ENCODE results near the gene BOLA1. TPM values are rescaled to one million over a fixed set of nuclear protein-coding genes. Genes with fewer than 3 reads are reported as not detected.

Gene BOLA1, protein sequence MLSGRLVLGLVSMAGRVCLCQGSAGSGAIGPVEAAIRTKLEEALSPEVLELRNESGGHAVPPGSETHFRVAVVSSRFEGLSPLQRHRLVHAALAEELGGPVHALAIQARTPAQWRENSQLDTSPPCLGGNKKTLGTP
- 10 to 100 TPM in 1 of 2 donors, 1 to 10 TPM in 1; 5.9 to 10.7 TPM for total RNA-seq

DNA sequence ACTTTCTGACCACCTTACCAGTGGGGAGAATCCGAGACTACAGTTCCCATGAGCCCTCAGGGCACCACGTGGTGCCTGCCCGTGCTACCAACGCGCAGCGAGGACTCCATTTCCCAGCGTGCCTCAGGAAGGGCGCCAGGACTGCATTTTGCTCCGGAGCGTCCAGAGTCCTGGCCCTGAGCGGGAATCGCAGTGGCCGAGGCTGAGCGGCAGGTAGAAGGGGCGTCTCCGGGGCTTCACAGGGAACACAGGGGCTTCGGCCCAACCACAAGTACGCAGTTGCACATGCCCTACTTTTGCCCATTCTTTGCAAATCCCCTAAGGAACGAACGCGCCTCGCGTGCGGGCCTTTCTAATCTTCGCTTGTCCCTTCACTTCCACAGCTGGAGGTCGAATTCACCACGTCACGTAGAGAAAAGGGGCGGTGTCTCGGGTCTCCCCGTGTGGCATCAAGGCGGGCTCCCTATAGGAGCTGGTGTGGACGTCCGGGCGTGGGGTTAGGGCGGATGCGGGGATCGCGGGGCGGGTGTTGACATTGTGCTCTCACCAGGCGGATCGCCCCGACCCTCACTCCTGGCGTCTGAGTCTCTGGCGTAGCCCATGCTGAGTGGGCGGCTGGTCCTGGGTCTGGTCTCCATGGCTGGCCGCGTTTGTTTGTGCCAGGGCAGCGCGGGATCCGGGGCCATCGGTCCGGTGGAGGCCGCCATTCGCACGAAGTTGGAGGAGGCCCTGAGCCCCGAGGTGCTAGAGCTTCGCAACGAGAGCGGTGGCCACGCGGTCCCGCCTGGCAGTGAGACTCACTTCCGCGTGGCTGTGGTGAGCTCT is at the start of gene BOLA1:
BOLA1 (plus strand) TSS at position 109 of the 825 bp plus-strand sequence; CDS start at position 601, 492 bp downstream.

DNA sequence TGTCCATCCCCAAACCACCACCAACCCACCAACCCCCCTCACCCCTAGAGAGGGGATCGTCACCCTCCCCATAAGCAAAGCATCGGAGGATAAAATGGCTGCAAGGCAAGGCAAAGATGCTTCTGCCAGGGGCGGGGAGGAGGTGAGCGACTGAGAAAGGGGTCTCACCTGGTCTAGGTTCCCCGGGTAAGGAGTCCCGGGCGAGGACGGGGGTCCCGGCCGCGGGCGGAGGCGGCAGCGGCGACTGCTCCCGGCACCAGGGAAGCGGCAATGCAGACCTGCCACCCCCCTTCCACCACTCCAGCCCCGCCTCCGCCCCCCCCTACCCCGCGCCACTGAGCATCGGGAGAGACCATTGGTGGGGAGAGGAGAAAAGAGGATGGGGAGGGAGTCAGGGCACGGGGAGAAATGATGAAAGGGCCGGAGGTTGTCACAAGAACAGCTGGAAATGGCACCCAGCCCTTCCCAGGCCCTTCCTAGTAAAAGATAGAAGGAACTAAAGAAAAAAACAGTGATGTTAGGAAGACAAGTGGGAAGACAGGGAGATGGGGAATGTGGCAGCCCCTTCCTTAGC is 18.3 kb downstream of the BOLA1 start, which contains the start of gene SV2A:
SV2A (minus strand) TSS at position 274 of the 574 bp plus-strand sequence. CDS start 4,004 bp downstream, outside the sequence.

DNA sequence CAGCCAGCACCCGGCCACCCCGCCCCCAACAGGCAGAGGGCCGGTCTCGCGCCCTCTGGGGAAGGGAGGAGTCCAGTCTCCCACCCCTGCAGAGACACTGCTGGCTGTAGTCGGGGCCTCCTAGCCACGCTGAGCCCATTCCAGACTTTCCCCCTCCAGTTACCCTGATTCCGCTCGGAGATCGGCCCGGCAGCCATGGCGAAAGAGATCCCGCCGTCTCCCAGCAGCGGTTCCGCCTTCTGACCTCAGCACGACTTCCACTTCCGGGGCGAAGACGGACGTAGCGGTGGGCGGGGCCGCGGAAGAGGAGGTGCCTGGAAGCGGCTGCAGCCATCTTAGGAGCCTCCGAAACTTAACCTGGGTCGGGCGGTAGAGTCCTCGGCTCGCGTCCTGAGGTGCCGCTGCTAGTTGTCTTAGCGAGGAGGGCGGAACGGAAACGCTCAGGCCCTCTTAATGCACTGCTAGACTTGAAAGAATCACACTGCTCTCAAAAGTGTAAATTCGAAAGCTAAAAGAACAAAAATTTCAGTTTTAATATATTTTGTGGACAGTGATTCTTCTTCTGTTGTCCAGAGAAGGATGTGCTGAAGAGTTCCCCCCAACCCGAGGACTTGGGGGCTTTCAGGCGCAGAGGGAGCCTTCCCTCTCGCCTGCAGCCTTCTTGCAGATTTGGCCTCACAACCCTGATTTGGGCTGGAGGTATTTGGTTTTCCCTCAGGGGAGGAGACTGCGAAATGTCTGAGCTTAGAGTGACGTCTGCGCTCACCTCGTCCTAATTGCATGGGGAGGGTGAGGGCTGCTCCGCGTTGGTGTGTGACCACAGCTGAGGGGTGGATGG is 28.4 kb downstream of the BOLA1 start, which contains the start of gene SF3B4:
SF3B4 (minus strand) TSS at position 241 of the 838 bp plus-strand sequence; CDS start at position 197, 44 bp downstream.

DNA sequence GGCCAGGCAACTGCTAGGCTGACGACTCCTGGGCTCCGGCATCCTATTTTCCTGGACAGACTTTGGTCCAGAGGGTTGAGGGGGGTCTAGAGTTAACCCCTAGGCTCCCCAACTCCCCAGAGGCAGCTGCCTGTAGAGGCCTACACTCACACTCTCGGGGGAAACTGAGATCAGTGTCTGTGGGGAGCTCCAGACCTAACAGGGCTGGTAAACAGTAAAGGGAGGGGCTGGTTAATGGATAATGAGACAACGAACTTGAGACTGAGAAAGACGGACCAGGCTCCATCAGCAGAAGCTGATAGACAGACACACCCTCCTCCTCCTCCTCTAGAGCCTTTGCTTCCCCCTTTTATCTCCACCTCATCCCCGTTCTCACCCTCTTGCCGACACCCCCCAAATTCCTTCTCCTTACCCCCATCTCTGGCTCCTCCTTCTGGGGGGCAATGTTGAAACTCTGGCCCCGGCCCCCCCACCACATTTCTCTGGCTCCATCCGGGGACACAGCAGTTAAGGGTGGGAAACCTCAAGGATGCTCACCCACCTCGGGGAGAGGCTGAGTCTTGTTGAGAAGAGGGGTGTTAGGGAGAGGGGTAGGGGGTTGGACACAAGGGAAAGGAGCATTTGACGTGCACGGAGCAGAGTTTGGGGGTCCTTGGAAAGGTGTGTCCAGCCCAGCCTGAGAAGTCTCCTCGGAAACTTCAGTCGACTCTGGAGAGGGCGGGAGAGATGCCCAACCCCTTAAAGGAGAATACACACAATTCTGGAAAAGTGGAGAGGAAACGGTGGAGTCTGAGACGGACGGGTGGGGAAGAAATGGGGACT is 37.0 kb downstream of the BOLA1 start, which contains the start of gene MTMR11:
MTMR11 (minus strand) TSS at position 710 of the 822 bp plus-strand sequence; CDS start at position 478, 232 bp downstream.

Other genes starting within 250 kb of the BOLA1 start
- gene FCGR1A, start 116.9 kb upstream of the BOLA1 start, total RNA-seq = not detected
- gene SV2A, start 18.3 kb downstream of the BOLA1 start, total RNA-seq = 1 to 10 TPM; 3.1 to 4.0 TPM
- 10 to 100 TPM; 12.4 to 28.3 TPM for gene SF3B4, start 28.2 kb downstream of the BOLA1 start, total RNA-seq
- 1 to 10 TPM; 2.8 to 3.3 TPM for gene MTMR11, start 37.3 kb downstream of the BOLA1 start, total RNA-seq
- 10 to 100 TPM; 33.7 to 39.3 TPM for gene OTUD7B, start 111.2 kb downstream of the BOLA1 start, total RNA-seq
- gene VPS45, start 168.2 kb downstream of the BOLA1 start, total RNA-seq = 10 to 100 TPM; 41.0 to 43.0 TPM

Data from melanocyte of skin (primary cell).